GM21390 (cell line): Measurements from ENCODE around the gene GGACT.
"Not testable (repeated sequence)": the region's sequence is repeated elsewhere in the genome, so short reads cannot be mapped to it uniquely, and the experiment has no call there.

Experiments
- ATAC-seq: cut with Tn5 transposase; IDR thresholded peaks from one replicate; pipeline ENCODE4 v1.9.1; 2021; ENCODE audit not compliant: unreplicated experiment

Gene GGACT

DNA sequence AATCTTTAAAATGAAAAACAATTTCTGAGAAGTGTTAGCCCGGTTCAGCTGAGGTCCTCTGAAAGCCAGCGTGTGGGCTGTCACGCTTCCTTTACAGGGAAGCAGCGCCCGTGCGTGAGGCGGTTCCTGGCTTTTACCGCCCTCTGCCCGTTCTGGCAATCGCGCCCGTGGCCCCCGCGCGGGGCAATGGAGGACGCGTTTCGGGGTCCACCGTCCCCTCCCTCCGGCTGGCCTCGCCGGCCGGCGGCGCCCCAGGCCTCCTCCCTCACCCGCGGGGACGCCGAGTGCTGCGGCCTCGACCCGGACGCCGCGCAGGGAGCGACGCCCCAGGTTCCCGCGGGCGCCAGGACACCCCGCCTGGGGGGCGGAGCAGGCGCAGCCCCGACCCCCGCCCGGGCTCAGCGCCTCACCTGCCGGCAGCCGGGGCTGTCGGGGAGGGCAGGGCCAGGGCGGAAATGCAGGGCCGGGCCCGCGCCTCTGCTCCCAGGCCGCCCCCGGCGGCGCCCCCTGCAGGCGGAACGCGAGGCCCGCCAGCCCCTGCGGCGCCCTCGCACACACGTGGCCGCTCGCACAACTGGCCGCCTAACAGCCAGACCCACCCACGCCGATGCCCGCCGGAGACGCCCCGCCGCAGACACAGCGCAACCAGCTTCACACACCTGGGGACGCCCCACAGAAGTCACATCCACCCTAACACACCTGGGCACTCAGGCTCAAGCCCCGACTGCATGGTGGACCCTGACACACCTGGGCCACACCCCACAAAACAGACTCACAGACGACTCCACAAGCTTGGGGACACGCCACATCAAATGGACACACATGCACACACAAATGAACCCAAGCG is at the start of gene GGACT:
TSS of gene GGACT (minus strand) at position 459 of the 847 bp plus-strand sequence. CDS start 56,198 bp downstream, outside the sequence.
- peak; percentile 95 for ATAC-seq

DNA sequence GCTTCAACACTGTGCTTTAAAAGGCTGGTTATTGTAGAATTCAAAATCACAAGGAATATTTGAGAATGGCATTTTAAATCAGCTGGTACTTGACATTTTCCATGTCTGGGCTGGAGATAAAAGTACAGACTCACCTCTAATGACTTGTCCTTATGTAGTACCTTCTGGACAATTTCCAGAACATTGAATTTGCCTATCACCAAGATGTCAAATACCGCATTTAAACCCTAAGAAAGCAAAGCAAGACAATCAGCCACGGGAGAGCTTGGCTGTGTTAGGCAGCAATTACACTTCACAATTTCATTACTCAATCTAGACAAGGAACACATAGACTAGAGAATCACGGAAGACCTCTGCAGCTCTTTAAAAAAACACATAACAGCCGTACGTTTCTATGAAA is 49.2 kb upstream of the GGACT start:
- ATAC-seq, result no peak

DNA sequence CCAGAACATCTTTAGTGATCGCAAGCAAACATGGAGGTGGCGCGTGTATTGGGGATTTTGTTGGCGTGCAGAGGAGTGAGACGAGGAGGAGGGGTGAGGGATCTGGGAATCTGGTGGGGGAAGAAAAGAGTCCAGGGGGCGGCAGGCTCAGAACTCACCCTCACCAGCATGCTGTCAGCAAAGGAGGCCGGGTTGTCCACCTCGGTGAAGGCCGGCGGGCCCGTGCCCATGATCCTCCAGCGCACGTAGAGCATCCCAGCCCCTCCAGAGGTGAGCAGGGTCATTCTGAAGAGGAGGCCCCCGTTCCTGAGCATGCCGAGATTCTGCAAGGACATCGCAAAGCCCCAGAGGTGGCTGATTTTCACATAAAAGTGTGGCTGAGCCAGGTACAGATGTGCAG is 48.8 kb upstream of the GGACT start:
- no peak for ATAC-seq

DNA sequence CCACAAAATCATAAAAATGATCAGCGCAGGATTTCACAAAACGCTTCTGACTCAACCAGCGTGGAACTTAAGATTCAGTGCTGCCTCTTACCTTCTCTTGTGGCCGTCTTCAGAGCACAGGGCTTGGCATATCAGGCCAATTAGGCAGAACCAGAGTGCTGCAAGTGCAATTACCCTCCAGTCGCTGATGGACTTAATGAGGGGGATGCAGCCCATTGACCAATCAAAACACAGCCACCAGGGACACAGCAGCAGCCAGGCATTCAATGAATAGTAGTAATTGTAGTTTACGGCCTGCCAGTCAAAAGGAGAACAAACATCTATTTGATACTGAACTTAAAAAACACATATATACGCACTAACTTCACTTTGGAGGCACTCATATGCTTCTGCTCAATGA is 47.9 kb upstream of the GGACT start:
- no peak for ATAC-seq

DNA sequence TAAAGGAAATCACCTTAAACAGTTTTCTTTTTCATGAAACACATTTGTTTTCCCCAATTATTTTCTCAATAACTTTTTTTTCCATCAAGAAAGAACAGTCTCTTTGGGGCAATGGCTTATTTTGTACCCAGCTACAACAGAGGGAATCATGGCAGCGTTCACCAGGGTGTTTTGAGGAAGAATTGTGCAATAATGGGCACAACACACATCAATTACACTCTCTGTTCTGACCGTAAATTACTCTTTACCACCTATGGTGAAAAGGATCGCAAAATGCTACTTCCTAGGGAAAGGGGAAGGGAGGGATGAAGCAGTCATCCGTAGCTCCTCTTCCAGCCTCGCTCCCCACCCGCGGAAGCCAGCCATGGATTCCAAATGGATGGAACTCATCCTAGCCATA is 47.4 kb upstream of the GGACT start:
- ATAC-seq, result no peak

DNA sequence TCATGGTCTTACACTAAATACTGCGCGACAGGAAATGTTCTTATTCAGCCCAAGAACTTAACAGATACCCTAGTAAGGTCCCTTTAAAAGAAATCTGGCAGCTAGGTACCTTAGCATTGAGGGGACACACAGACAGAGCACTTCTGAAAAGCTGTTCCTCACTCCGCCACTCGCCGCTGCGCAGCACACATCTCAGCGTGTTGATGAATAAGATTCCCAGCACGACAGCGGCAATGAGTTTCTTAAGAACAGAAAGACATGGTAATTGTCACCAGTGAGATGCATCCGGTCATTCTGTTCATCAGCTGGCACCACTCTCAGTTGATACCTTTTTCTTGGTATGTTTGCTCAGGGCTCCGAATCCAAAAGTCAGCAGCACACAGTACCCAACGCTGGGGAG is 46.1 kb upstream of the GGACT start:
- no peak for ATAC-seq

DNA sequence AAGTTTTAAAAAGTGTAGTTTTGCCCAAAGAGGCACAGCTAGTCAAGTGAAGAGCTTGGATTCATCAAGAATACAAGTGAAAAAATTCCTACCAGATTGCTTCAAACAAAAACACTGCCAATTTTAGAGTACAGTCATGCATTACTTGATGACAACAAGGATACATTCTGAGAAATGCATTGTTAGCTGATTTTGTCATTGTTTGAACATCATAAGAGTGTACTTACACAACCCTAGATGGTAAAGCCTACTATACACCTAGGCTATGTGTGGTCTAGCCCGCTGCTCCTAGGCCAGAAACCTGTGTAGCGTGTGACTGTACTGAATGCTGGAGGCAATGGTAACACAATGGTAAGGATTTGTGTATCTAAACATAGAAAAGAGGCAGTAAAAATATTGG is 44.9 kb upstream of the GGACT start:
- no peak for ATAC-seq

DNA sequence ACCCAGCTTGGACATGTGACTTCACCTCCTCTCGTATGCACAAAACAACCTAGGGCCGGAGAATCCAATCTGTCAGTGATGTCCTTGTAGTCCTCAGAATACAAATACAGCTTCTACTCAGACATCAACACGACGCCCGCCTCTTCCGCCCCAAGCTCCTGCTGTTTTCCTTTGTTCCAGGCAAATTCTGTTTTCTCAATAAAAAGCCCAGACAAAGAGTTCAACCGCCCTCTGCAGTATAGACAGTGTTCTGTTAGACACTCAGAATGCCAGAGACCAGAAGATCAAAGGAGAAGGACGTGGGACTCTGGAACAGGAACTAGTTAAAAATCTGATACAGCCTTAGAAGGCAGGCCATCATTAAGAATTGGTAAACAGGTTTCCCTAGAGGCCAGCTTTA is 42.0 kb upstream of the GGACT start:
- no peak for ATAC-seq

DNA sequence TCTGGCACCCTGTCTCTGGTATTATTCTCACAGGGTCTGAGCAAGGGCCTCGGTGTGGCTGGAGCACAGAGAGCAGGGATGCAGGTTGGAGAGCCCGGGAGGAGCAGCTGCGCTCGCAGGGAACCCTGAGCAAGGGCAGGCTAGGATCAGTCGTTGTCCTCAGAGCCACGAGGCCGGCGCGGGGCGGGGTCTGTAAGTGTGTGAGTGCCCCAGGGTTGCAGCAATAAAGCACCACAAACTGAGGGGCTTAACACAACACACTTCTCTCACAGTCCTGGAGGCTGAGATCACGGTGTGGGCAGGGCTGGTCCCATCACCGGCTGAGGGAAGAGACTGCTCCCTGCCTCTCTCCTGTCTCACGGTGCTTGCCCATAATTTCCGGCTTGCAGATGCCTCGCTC is 38.5 kb upstream of the GGACT start:
- no peak for ATAC-seq

DNA sequence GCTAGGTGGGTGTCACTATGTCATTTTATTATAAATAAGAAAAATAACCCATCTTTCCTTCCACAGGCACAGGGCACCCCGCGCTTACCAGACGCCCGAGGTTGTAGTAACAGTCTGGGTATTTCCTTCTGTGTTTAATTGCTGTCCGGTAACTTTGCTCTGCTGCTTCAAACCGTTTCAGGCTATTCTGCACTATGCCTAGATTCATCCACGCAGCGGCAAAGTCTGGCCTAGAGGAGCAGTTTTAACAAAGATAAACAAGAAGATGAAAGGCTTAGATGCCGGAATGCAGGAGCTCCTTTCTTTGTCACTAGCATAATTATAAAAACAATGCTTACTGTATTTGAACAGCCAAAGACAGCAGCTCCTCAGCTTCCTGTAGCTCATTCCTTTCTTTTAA is 36.9 kb upstream of the GGACT start:
- ATAC-seq, result no peak

DNA sequence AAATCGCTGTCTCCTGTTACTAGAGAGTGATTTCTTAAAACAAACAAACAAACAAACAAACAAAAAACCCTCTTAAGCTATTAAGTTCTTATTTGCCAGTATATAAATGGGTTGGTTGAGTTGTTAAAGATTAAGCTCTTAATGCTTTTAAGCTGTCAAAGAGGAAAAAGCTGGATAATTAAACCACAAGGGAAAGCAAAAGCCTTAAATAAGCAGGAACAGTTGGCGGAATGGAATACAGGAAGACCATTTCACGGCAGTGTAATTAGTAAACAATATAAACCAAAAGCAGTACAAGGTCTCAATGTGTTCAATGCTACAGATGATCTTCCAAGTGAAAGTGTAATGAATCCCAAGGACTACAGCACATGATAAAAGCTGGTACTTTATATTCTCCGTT is 32.2 kb upstream of the GGACT start:
- ATAC-seq, result no peak

DNA sequence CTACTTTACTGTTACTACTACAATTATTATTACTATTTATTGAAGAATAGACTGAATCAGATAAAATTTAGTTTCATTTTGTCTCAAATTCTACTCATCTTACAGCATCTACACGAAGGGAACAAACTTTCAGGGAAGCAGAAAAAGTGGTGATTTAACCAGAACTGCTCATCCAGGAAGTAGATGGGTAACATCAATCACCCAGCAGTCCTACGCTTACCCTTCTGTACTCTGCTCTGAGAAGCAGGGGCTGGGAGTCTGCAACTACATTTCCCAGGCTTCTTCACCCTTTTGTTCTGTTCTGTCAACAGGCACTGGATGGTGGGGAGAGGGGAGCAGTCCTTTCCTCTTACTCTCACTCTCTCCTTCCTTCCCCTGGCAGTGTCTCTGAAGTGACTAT is 31.4 kb upstream of the GGACT start:
- no peak for ATAC-seq

DNA sequence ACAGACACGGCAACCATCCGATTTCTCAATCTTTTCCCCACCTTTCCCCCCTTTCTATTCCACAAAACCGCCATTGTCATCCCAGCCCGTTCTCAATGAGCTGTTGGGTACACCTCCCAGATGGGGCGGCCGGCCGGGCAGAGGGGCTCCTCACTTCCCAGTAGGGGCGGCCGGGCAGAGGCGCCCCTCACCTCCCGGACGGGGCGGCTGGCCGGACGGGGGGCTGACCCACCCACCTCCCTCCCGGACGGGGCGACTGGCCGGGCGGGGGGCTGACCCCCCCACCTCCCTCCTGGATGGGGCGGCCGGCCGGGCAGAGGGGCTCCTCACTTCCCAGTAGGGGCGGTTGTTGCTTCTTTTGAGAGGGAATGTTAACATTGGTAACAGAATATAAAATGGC is 30.3 kb upstream of the GGACT start:
- not testable (repeated sequence) for ATAC-seq

DNA sequence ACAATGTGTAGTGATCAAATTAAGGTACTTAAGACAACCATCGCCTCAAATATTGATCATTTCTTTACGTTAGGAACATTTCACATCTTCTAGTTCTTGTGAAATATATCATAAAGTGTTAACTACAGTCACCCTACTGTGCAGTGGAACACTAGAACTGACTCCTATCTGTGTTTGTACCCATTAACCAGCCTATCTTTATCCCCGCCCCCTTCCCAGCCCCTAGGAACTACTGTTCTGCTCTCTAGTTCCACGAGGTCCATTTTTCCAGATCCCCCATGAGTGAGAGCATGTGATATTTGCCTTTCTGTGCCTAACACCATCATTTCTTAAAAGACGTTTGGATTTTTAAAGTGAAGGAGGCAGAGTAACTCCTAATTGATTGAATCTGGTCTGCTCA is 24.4 kb upstream of the GGACT start:
- no peak for ATAC-seq

DNA sequence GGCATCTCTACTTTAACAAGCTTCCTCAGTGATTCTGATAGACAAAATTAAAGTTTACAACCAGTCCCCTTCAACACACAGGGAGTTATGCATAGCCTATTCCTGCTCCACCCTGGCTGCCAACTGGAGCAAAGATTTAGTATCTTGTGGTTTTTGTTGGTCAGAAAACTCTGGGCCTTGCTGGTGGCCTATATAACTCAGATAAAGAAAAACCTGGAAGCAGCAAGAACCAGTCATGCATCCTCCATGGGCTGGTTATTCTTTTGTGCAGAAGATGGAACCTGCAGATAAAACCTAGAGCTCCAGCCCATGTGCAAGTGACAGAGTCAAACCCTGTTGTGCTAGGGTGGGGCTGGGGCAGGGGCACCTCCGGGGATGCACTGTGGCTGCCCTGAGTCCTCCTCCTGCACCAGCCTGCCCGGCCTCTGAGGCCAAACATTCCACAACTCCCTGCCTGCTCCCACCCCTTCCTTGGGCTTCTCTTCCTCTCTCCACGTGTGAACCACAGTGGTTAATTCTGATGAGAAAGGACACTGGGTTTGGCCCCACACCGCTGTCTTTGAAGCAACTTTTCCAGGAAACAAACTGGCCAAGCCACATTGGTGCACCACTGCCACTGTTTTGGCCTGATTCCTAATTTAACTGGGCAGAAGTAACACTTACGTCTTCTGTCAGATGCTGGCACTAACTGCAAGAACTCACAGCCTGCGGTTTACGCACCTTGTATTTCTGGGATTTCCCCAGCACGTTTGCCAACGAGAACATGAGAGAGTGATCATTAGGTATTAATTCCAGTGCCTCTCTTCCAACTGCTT is 23.3 kb upstream of the GGACT start:
- no peak for ATAC-seq

DNA sequence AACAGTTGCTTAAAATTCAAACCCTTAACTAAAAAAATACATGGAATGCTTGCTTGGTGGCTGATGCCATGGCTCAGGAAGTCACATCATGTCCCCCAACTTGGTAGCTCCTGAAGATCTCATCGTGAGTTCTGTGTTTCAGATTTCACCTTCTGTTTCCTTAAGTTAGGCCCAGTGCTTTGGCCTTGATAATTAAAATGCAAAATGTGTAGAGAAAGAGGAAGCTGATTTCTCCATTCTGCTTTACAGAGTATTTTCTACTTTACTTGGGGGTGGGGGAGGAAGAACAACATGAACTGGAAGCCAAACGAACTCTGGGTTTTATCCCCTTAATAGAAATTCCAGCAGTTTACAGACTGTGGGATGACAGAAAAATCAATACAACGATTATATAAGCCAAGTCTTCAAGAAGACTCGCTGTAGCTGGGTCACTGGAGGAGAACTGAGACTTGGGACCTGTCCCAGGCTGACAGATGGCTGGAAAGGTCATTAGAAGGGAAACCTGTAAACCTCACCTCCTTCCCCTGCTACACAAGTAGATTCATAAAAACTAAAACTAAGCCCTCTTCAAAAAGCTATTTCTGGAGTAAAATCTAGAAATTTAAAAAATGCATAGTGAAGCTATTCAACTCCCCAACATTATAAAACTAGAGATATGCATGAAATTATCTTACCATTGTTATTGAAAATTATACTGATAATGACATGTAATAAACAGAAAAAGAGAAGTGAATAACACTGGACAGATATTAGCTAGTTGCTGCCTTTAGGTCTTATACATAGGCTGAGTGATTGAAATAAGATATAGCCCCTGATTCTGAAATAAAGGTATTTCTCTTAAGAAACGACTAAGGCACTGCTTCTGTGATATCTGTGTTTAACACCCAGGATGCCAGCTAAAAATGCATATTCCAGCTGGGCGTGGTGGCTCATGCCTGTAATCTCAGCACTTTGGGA is 22.1 kb upstream of the GGACT start:
- ATAC-seq, result peak; percentile 34

DNA sequence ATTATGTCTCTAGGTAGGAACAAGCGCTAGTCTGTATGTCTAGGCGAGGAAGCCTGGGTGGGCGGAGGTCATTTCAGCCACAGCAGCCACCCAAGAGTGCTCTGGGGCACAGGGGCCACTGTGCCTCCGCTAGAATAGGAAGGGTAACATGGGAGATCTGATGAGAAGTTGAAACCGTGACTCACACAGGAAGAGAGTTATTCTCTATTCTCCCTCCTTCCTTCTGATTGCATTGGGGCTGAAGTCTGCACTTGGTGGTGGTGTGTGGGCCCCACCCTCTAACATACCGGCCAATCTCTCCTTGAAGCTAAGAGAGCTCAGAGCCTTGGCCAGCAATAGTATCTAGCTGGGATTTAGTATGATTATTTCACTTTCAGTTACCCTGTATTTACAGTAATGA is 20.3 kb upstream of the GGACT start:
- peak; percentile 93 for ATAC-seq

DNA sequence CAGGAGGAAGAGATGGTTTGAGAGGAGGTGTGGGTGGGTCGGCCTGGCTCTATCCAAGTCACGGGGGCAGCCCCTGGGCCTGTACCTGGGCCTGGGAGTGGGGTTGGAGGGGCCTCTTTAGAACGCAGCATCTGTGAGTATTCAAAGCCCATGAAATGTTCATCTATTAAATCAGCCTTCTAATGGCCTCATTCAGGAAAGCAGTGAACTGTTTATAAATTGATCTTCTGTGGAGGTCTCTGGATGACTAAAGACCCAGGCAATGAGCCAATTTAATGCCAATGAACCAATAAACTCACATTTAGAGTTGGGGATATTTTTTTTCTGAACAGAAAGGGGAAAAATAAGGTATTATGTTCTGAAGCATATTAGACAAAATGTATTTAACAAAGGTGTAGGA is 19.9 kb upstream of the GGACT start:
- no peak for ATAC-seq

DNA sequence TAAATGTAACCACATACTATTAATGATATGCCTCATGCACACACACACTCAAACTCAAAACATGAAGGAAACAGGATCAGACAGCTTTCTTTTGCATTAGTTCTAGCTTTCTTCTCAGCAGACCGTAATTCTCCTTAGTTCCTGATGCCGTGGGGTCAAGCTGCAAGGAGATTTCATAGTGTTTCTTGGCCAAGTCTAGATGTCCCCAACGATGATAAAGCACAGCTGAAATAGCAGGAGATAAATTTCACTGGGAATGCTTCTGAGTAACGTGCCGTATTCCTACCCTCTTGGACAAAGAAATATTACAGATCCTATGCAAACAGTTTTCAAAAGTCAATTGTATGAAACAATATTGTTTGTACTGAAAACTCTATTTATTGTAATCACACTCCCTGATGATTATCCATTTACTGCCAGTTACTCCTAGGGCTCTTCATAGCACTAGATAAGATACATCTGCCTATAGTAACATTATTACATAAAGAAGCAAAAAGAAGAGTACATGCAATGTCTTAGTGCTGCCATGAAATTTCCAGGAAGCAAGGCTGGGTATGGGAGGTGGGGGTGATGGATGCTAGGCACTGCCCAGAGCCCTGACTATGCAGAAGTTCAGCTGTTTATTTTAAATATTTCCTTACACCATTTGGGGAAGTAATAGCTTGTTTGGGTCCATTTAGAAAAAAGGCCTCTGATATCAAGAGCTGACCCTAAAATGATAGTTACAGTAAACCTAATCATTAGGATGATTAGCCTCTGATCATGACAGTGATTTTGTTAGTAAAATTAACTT is 16.5 kb upstream of the GGACT start:
- ATAC-seq, result no peak

DNA sequence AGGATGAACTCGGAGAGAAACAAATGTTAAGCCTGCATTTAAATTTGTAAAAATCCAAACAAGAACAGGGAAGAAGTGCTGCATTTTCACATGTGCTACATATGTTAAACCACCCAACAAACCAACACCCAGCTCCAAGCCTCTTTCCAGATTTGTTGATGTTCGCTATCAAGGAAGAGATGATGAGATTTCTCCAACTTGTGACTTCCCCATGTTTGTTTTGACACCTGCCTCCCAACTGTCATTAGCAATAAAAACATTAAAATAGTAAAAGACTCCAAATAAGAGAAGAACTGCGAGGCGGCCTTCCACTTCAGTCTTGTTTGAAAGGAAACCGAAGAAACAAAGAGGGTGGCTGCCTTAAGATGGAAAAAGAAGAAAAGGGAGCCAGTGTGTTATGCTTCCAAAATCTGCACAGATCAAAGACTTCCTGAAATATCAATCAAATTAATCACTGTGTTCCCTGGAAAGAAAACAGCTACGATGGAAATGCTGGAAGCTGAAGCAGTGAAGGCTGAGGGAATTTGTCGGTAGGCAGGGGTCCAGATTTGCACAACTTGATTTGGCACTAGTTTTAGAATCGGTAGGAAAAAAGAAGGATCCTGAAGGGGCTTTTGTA is 14.0 kb upstream of the GGACT start:
- ATAC-seq, result no peak
